Activated CD4-positive, alpha-beta T cell treated with anti-CD3 and anti-CD28 coated beads for 48 hours (primary cell): Measurements from ENCODE around the gene LIF.

Source experiments
- DNase-seq: peaks from one replicate; pipeline ENCODE4 v3.0.0-alpha.2; 2020

The LIF gene

DNA sequence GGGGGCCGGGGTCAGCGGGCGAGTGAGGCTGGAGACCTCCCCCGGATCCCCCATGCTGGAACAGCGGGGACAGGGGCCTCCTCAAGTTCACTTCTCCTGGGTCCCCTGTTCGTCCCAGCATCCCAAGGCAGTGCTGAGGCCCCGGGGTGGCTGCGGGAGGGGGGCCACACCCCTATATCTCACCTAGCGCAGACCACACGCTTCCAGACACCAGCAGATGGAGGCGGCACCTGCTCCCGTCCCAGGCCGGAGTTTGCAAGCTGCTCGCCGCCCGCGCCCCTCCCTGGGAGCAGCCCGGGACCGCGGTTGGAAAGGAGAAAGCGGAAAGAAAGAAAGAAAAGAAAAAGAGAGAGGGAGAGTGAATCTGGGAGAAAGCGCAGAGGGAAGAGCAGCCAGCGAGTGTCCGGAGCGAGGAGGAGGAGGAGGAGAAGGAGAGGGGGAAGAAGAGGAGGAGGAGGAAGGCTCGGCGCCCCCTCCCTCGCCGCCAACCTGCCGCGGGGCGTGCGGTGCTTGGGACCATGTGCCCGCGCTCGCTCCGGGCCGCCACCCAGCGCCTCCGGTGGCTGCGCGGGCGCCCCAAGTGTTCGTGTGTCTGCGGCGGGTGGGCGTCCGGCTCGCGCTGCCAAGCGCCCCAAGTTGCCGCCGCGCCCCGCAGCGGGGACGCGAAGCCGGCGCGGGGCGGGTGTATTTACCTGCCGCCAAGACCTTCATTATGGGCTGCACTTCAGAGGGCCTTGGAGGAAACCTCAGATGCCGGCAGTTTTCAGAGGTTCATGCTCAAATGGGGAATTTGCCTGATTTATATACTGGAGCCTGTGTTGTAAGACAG is at the start of gene LIF:
LIF (minus strand) TSS at position 775 of the 829 bp plus-strand sequence; CDS start at position 711, 64 bp downstream.
- DNase-seq = peak; percentile 75

DNA sequence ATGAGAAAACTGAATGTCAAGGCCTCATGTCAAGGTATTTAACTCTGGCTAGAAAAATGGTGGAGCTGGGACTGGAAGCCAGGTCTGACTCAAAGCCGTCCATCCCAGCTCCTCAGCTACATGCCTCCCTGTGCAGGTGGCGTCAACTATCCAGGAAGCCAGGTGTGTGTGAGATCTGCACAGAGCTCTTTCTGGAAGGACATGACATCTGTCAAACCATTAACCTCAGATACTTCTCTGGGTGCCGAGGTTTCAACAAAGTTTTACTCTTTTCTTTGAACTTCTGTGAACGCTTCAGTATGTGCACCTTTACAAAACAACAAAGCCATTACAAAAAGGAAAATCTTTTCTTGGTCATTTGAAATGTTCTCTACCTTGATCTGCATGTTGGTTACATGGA is 49.8 kb upstream of the LIF start:
- DNase-seq = no peak

DNA sequence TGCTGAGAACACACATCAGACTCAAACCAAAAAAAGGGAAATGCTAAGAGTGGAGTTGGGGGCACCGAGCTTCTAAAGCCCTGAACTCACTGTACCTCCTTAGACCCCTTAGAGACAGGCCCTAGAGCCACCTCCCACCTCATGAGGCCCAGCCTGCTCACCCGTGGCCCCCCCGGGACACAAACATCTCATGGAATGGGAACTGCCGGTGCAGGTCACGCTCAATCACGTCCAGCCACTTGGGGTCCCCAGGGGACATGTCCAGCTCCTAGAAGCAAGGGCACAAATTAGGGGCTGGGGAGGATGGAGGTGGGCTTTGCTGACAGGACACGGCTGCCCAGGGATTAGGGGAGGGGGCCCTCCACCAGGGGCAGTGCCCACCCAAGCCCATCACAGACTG is 49.0 kb upstream of the LIF start:
- DNase-seq = no peak

DNA sequence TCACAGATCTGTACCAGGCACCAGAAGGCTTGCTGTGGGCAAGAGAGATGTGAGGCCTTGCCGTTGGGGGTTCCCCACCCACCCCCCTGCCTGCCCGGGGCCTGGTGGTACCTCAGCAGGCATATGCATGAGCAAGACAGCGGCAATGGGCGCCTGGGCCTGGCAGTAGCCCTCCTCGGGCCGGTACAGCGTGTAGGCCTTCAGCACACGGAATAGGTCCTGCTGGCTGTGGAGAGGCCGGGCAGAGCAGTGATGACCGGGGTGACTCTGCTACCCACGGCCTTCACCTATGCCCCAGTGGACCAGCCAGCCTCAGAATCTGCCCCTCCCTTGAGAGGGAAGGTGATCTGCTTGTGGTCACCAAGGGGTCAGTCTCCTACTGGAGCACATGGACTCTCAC is 48.3 kb upstream of the LIF start:
- no peak for DNase-seq

DNA sequence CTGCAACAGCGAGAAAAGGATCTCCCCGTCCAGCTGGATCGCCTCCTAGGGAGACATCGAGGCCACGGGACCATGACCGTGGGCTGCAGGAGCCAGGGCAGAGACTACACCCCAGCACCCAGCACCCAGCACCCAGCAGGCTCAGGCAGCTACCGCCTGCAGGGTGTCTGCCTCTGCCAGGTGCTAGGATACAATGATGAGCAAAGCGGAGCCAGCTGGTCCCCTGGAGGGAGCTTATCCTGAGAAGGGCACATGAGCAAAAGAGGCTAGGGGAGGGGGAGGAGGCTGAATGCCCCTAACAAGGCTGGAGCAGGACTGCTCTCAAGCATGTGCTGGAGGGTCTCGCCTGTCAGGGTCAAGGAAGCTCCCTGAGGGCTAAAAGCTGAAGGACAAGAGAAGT is 47.5 kb upstream of the LIF start:
- no peak for DNase-seq

DNA sequence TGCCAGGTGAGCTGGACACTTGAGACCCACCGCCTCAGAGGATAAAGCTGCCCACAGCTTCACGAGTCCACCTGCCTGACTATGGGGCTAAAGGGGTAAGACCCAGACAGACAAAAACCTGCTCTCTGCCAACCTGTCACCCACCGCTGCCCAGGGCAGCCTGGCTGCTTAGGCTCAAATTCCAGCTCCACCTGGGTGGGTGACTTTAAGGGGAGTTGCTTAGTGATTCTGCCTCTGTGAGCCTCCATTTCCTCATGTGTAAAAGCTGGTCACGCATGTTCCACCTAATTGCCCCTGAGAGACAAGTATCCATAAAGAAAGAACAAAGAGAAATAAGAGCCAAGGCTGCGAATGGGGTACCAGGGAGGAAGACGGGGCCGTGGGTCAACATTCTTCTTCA is 46.5 kb upstream of the LIF start:
- no peak for DNase-seq

DNA sequence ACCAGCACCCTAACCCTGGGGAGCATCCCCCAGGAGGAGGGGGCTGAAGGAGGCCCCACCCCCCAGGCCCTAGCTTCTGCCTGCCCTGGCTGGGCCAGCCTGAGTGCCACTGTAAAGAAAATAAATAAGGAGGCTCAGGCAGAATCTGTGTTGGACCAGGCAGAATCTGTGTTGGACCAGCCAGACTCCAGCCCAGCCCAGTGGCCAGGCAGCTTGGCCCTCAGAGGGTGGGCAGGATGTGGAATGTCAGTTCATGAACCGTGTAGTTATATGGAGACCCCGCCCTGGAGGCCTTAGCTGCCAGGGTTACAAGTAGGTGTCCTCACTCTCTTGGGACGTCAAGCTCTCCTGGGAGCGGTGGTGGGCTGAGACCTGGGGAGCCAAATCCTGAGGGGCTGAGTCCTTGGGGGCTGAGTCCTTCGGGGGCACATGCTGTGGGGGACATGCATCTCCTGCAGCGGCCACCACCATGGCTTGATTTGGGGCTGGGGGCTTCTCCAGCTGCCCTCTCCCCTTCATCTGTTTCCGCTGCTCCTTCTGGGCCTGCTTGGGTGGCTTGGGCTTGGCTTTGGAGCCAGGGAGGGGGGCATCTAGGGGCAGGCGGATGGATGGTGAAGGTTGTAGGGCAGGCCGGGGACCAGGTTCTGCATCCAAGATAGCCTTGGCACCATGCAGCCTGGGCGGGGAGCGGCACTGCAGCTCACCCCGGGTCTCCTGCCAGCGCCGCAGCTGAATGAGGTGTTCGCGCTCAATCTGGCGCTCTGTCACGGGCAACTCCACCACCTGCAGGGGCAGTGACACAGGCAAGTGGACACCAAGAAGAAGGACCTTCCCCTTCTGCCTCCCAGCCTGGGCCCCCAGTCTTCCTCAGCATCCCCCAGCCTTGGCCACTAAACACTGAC is 45.8 kb upstream of the LIF start:
- no peak for DNase-seq

DNA sequence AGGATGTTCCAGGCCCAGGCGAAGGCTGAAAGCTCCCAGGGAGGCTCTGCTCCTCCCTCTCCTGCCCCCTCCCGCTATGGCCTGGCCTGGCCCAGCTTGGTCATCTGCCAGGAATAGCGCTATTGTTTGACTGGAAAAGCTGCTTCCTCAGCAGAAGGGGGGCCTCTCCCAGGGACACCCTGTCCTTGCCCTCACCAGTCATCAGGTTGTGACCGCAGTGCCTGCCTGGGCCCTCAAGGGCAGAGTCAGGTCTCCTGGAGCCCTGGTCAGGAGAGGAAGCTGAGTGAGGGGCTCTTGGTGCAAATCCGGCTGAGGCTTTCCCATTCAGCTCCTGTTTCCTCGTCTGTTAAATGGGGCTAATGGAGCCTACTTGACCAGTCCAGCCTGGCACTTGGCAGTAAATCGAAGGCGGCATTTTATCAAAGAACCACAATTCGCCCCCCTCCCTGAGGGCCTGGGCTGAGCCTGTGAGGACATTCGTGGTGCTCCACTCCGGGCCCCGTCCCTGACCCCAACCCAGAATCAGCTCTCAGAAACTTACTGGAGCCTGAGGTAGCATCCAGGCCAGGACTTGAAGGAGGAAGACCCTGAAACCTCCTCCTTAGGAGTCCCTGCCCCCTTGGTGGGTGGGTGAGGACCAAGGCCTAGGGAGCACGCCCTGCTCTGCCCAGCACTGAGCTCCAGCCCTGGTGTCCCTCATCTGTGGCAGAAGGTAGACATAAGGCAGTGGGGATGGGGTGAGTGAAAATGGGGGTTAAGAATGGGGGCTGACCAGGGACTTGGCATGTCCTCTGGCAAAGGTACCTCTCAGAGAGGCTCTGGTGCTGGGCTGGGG is 44.7 kb upstream of the LIF start:
- DNase-seq = no peak

DNA sequence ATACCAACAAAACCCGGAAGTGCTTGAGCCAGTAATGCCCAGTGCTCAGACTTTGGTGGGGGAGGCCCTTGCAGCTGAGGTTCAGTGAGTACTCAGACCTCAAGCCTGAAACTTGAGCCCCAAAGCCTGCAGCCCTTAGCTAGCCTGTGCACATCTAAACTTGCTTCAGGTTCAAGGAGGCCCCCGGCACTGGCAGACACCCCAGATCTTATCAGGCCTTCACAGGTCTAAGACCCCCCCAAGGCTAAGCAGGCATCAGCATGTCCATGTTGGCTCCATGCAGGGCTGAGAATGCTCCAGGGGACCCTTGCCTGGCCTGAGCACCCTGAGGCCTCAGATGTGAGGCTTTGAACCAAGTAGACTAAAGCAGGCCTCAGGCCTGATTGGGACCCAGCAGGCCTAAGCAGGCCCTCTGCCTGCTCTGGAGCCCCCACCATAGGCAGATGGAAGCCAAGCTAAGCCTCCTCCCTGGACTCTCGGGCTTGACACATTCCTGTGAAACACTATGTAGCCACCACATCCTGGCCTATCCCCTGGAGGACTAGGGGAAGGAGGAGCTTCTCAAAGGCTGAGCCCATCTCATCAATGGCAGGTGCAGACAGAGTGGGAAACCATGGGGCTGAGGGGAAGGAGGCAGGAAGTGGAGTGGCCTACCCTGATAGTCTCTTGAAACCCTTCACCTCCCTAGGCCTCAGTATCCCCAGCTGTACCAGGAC is 43.9 kb upstream of the LIF start:
- DNase-seq = no peak

DNA sequence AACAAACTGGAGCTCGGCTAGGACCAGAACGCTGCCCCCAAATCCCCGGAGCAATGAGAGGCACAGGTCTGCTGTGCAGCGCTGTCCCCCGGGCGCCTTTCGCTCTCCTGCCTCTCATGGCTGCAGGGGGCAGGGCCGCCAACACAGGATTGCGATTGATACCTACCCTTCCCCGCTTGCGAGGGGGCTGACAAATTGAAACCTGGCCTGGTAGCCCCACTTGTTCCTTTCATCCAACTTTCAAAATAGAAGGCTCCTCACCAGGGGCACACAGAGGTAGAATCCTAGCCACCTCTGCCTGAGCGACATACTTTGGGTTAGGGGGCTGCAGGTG is 43.4 kb upstream of the LIF start:
- DNase-seq = no peak

DNA sequence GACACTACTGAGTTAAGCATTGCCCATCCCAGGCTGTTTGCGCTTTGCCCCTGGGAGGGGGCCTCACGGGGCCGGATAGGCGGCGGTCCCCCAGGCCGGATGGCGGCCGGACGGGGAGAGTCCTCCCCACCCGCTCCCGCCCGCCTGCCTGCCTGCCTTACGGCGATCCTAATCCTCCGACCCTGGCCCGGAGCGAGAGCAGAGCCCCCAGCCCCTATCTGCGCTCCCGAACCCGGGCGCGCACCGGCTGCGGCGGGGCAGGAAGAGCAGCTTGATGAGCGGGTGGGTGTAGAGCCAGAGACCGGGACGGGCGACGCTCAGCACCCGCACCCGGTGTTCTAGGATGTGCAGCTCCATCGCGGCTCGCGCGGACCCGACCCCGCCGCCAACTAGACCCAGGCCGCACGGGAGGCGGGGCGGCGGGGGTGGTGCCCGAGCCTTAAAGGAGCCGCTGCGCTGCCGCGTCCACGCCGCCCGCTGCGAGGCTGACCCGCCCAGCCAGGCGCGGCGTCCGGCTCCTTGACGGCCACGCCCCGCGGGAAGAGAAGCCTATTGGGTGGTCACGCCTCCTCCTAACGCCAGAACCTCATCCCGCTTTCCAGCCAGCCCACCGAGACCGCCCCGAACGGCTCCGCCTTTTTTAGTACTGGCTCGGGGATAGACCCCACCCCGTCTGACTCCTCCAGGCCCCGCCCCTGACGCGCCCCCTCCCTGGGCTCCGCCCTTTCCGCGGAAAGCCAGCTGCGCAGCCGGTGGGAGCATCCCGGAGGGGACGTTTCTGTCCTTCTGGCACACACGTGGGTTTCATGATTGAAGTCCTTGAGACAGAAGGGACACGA is 42.8 kb upstream of the LIF start, which contains the start of gene CASTOR1:
CASTOR1 (minus strand) TSS at position 365 of the 839 bp plus-strand sequence; CDS start at position 357, 8 bp downstream.
- peak; percentile 93 for DNase-seq

DNA sequence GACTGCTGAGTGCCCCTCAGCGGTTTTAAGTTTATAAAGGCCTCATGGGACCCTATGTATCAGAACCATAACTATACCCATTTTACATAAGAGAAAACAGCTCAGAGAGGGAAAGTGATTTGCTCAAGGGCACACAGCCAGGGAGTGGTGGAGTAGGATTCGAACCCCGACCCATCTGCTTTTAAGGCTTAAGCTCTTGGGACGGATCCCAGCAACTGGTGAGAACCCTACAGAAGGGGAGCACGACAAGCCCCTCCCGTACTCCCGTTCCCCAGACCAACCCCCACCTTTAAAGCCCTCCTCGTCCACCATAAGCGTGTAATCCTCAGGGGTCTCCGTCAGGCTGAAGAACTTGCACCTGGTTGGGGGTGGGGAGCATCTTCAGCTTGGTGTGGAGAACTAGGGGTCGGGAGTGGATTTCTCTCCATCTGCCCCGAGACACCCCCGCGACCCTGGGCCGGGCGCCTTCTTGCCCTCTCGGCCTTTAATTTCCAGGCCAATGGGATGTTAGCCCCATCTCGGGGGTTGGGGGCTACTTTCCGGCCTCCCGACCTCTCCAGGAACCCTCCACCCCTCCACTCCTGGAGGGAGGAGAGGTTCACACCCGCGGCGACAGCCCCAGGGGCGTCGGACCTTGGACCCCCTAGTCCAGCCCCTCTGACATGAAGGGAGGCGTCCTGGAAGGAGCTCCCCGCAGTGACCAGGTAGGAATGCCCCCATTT is 42.0 kb upstream of the LIF start:
- DNase-seq = no peak

DNA sequence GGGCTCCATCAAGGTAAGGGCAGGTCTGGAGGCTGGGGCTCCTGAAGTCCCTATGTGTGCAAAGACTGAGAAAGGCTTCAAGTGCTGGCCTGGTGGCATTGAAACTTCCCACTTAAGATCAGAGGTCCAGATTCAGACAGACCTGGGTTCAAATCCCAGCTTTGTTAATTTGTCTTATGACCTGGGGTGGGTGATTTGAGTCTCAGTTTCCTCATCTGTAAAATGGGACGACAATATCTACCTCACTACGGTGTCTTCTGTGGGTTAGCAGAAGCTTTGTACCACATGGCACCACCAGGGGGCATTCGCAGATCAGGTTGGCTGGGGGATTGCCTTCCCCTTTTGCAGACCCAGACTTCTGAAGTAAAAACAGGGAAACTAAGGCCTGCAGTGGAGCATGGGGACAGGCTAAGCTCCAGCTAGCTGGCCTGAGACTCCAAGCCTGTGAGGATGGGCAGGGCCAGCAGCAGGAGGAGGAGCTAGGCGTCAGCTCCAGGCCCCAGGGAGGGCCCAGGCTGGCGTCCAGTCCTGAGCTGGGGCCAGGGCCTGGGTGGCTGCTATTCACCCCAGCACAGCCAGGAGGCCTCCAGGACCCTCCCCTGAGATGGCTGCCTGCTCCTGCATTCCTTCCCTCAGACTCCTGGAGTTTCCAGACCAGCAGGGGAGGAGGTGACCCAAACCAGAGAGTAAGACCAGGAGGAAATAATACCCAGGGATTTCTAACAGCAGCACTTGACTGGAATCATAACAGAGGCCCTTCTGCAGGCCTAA is 41.3 kb upstream of the LIF start:
- DNase-seq = peak; percentile 94

DNA sequence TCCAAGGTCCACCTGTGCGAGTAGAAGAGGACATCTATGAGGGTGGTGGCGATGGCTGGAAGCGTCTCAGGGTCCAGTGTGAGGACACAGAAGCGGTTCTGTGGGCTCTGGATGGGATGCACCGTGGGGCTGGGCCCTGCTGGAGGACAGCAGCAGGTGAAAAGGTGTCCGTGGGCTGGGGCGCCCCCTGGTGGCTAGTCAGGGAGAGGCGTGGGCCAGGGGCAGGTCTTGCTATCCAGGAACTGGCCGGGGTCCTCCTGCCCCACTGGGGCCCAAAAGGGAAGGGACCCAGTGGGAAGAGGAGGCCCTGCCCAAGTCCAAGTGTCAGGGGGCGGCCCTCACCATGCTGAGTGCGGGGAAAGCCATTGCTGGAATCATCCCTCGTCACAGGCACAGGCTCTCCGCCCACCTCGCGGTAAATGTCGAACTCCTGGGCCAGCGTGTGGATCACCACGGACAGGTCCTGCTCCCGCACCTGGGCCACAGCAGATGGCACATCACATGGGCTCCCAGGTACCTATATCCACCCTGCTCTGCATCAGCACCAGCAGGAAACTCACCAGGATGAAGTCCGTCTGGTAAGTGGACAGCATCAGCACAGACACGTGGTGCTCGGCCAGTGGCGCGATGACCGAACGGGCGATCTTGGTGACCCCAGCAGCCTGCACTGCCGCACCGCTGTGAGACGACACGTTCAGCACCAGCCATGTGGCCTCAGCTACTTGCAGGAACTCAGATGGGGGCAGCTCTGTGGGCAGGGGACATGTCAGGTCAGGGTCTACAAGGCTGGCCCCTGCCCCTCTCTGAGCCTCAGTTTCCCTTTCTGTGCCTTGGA is 40.5 kb upstream of the LIF start:
- peak; percentile 93 for DNase-seq

DNA sequence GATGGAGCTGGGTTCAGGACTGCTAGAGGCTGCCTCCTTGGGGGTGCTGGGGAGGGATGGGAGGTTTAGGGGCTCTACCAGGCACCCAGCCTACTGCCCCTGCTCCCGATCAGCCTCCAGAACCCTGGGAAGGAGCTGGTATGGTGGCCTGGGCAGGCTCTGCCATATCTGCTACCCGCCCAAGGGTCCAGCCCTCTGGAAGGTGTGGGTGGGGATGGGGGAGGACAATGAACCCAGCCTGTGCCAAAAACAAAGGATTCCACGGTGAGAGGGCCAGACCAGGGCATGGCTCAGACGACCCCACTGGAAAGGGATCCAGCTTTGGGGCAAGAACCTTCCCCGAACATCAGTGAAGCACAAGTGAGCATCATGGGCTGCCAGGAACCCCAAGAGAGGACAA is 39.8 kb upstream of the LIF start:
- DNase-seq = no peak

DNA sequence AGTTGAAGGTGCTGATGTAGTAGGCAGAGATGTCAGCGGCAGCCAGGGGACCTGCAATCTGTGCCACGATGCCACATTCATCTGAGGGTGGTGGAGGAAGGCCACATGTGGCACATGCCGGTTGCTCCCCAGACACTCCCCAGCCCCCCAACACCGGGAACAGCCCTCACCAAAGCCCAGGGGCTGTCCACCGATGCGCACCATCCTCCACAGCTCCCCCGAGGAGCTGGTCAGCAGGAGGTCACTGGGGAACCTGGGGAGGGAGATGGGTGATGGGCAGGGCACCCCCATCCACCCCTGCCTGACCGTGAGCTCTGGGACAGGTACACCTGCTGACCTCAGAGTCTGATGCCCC is 39.3 kb upstream of the LIF start:
- DNase-seq = no peak

DNA sequence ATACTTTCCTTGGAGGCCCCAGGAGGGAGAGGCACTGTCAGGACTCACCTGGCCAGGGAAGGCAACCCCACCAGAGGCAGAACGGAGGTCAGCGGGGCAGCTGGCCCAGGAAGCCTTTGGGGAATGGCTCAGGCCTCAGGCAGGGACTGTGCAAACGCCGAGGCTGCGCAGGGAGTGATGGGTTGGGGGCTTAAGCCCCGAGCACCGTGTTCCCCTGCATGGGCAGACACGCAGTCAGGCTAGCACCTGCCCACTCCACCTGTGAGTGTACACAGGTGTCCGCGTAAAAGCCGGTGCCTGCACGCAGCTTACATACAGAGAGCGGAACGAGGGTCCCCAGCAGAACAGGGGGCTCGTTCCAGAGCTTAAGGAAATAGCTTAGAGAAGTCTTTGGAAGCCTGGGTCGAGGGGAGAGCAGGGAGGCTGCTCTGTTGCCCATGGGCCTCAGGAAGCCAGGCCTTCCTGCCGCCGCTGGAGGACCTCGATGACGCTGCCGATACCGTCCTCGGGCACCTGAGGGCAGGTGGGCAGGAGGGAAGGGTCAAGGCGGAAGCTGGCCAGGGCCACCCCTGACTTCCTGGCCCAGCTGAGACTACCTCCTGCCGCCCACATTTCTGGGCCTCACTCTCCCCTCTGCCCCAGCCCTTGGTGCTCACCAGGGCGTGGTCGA is 38.8 kb upstream of the LIF start:
- DNase-seq = no peak

DNA sequence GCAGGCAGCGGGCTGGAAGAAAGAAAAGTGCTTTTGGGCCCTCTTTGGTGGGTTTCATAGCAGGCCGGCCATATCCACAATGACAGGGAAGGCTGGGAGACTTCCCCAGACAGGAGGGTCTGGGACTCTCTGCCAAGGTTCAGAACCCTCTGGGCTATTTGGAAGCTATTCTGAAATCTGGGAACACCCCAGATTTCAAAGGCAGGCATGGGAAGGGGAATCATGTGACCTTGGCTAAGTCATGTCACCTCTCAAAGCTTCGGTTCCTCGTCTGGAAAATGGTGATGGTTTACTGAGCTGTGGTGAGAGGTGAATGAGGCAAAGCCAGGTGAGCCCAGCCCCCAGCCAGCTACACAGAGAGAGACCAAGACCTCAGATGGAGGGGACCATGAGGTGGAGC is 38.1 kb upstream of the LIF start:
- DNase-seq = no peak

DNA sequence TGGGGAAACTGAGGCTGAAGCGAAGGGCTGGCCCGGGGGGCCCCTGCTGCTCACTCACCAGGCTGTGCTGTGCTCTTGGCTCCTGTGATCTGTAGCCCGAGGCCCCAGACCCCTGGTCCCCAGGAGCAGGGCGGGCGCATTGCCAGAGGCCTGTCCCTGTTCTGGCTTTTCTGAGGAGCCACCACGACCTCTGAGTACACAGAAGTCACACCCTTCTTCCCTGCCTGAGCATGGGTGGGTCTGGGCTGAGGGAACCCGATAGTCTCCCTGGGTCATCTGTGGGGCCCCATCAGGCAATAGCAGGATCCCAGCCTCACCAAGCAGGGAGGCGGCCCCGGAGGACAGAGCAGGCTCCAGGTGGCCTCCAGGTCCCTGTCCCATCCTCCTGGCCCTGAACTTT is 37.6 kb upstream of the LIF start:
- DNase-seq = no peak
